ENCODE measurements around the gene SUSD1. TPM values are rescaled to one million over a fixed set of nuclear protein-coding genes. Genes with fewer than 3 reads are reported as not detected.
A peak's percentile ranks its signal among the peaks of the same experiment; 100 is the strongest.

SUSD1 gene
- total and polyA plus RNA-seq, 2 donors (not counting 1 experiment from before 2014, with no cell fraction given): 5.7 to 7.5 TPM

DNA sequence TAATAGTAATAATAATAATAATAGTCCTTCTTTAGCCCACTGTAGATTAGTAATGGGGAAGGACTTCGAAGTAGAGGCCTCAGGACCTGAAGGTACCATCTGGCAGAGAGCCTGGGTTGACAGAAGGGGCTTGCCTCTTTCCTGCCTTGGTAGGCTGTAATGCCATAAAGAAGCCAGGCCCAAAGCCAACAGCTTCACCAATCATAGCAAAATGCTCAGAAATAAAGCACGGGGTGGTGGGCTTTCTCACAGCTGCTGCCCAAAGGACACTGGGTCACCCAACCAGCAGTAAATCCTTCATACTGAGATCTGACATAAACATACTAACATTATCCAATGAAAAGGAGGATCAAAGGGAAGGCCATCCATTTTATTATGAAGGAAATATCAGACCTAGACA is 70.7 kb downstream of the SUSD1 start:
- H3K27me3 Mint-ChIP-seq: no peaks in the 10 kb centered on the region
- DNase-seq (no peak), ATAC-seq (ENCODE audit: low read depth) (no peak)
- intact Hi-C loops (cut with micrococcal nuclease): no loop called here
- peaks cover 39 to 48% of the 10 kb centered on the region in 2 donors for H3K4me1 ChIP-seq (ENCODE audit: control insufficient read depth in 2 of 2, insufficient read depth in 2 of 2, low read length in 2 of 2)
- peak overlapping the region; percentile 22 for H3K27ac Mint-ChIP-seq
- peak overlapping the region; percentile 76 to 83 for H3K27ac ChIP-seq (ENCODE audit: low read length in 2 of 2)
- peak overlapping the region in 3 of 5 experiments; percentile 0 to 54 (median 15) for H3K4me3 ChIP-seq (ENCODE audit: control extremely low read depth in 1 of 5, extremely low read depth in 1 of 5, insufficient read depth in 1 of 5, low read depth in 2 of 5, low read length in 4 of 5)
- WGBS (ENCODE audit: insufficient coverage): 50% methylated on average over 1 of the region's 2 CpGs
- H3K4me3 Mint-ChIP-seq: peak overlapping the region; percentile 65
- H3K9me3 ChIP-seq (ENCODE audit: control extremely low read depth in 1 of 3, control insufficient read depth in 2 of 3, insufficient read depth in 1 of 3, low read length in 2 of 3): no peaks in the 10 kb centered on the region
- H3K9ac ChIP-seq (ENCODE audit: low read length): peak overlapping the region; percentile 36
- CTCF ChIA-PET: interaction anchor here (1.0 to 12.0 kb wide), 2 partner anchors 58 to 256 kb away, joined by 3 to 143 read pairs; no protein-coding TSS in a partner anchor
- no peaks in the 10 kb centered on the region for H4K20me1 ChIP-seq (ENCODE audit: control insufficient read depth, insufficient read depth, low read length, poor library complexity, severe bottlenecking)
- H3K36me3 ChIP-seq (replicated peaks in 1 of 2; ENCODE audit: control extremely low read depth in 1 of 2, control insufficient read depth in 1 of 2, extremely low read depth in 1 of 2, insufficient read depth in 2 of 2, low read length in 1 of 2): peaks cover 0 to 2% of the 10 kb centered on the region in 2 experiments
- peaks cover 10% of the 10 kb centered on the region for H3K79me2 ChIP-seq (ENCODE audit: control insufficient read depth, insufficient read depth, low read length)
- no peaks in the 10 kb centered on the region for H3K9me3 Mint-ChIP-seq (ENCODE audit: insufficient read depth)
- no peaks in the 10 kb centered on the region for H3K27me3 ChIP-seq (replicated peaks in 1 of 4; ENCODE audit: control extremely low read depth in 1 of 4, control insufficient read depth in 3 of 4, insufficient read depth in 4 of 4, low read length in 3 of 4)
- no peak for TF ChIP-seq CTCF (IDR thresholded peaks at IDR 0.05)
- TF ChIP-seq EZH2 (IDR thresholded peaks at IDR 0.05; ENCODE audit: borderline replicate concordance, insufficient read depth, low read depth, low read length, poor library complexity, severe bottlenecking): no peak
- peak overlapping the region; percentile 71 for H3K4me2 ChIP-seq (replicated peaks; ENCODE audit: low read depth, low read length, poor library complexity, severe bottlenecking)
- no peak overlapping the region for H2AFZ ChIP-seq (ENCODE audit: insufficient read depth, low read depth, low read length, poor library complexity, severe bottlenecking)
- H3K4me1 Mint-ChIP-seq: peaks cover 59% of the 10 kb centered on the region
- POLR2A ChIA-PET: no interaction called here

GRCh38 chr9:112103405-112103804 is 71.7 kb downstream of the SUSD1 start:
- Mint-ChIP-seq H3K4me3 (peak overlapping the region; percentile 1), H3K9me3 (ENCODE audit: insufficient read depth) (no peaks in the 10 kb centered on the region), H3K27ac (peak overlapping the region; percentile 38), H3K27me3 (no peaks in the 10 kb centered on the region), H3K4me1 (peaks cover 58% of the 10 kb centered on the region)
- no peaks in the 10 kb centered on the region for H3K27me3 ChIP-seq (replicated peaks in 1 of 4; ENCODE audit: control extremely low read depth in 1 of 4, control insufficient read depth in 3 of 4, insufficient read depth in 4 of 4, low read length in 3 of 4)
- ChIA-PET CTCF (interaction anchor here (1.0 to 12.0 kb wide), 4 partner anchors 9 to 608 kb away, joined by 3 to 143 read pairs (median 6); no protein-coding TSS in a partner anchor), POLR2A (no interaction called here)
- DNase-seq: no peak
- no peaks in the 10 kb centered on the region for H3K9me3 ChIP-seq (ENCODE audit: control extremely low read depth in 1 of 3, control insufficient read depth in 2 of 3, insufficient read depth in 1 of 3, low read length in 2 of 3)
- WGBS (ENCODE audit: insufficient coverage): 73% methylated on average over 3 of the region's 5 CpGs
- H3K4me3 ChIP-seq (ENCODE audit: control extremely low read depth in 1 of 5, extremely low read depth in 1 of 5, insufficient read depth in 1 of 5, low read depth in 2 of 5, low read length in 4 of 5): no peak overlapping the region
- no peak overlapping the region for H2AFZ ChIP-seq (ENCODE audit: insufficient read depth, low read depth, low read length, poor library complexity, severe bottlenecking)
- no peak overlapping the region for H3K9ac ChIP-seq (ENCODE audit: low read length)
- H4K20me1 ChIP-seq (ENCODE audit: control insufficient read depth, insufficient read depth, low read length, poor library complexity, severe bottlenecking): no peaks in the 10 kb centered on the region
- TF ChIP-seq CTCF (IDR thresholded peaks at IDR 0.05) (no peak), EZH2 (IDR thresholded peaks at IDR 0.05; ENCODE audit: borderline replicate concordance, insufficient read depth, low read depth, low read length, poor library complexity, severe bottlenecking) (no peak)
- intact Hi-C loops (cut with micrococcal nuclease): no loop called here
- H3K79me2 ChIP-seq (ENCODE audit: control insufficient read depth, insufficient read depth, low read length): peaks cover 14% of the 10 kb centered on the region
- H3K36me3 ChIP-seq (replicated peaks in 1 of 2; ENCODE audit: control extremely low read depth in 1 of 2, control insufficient read depth in 1 of 2, extremely low read depth in 1 of 2, insufficient read depth in 2 of 2, low read length in 1 of 2): peaks cover 0 to 2% of the 10 kb centered on the region in 2 experiments
- peak overlapping the region; percentile 76 to 83 for H3K27ac ChIP-seq (ENCODE audit: low read length in 2 of 2)
- no peak for ATAC-seq (ENCODE audit: low read depth)
- H3K4me2 ChIP-seq (replicated peaks; ENCODE audit: low read depth, low read length, poor library complexity, severe bottlenecking): peak overlapping the region; percentile 27
- H3K4me1 ChIP-seq (ENCODE audit: control insufficient read depth in 2 of 2, insufficient read depth in 2 of 2, low read length in 2 of 2): peaks cover 40 to 48% of the 10 kb centered on the region in 2 donors

Measured in B cell (primary cell).